Stimulated activated CD4-positive, alpha-beta T cell treated with anti-CD3 and anti-CD28 coated beads, Interleukin-1b, Interleukin-23, amount 100 ng/mL, for 4 hours (primary cell): ENCODE measurements around the gene ABHD4.
"Not testable (repeated sequence)": the region's sequence is repeated elsewhere in the genome, so short reads cannot be mapped to it uniquely, and the experiment has no call there.

Experiments
- DNase-seq, 2 donors: peaks; one replicate each; pipeline ENCODE4 v3.0.0-alpha.2; 2020; ENCODE audit warnings: low read depth in 2 of 2

Gene ABHD4

GRCh38 chr14:22561661-22562579 is 36.2 kb upstream of the ABHD4 start:
- peak in 1 of 2 donors; percentile 61 for DNase-seq

GRCh38 chr14:22563987-22564386 is 34.1 kb upstream of the ABHD4 start:
- DNase-seq: no peak

GRCh38 chr14:22564463-22564862 is 33.6 kb upstream of the ABHD4 start:
- no peak for DNase-seq

GRCh38 chr14:22565391-22565945 is 32.6 kb upstream of the ABHD4 start:
- DNase-seq: no peak

GRCh38 chr14:22566266-22566665 is 31.8 kb upstream of the ABHD4 start:
- not testable (repeated sequence) for DNase-seq

- no peak for DNase-seq
These were observed 31.3 kb upstream of the ABHD4 start for GRCh38 chr14:22566845-22567244.

GRCh38 chr14:22567437-22567836 is 30.7 kb upstream of the ABHD4 start:
- DNase-seq: no peak

GRCh38 chr14:22569106-22569736 is 28.9 kb upstream of the ABHD4 start:
- no peak for DNase-seq

GRCh38 chr14:22569737-22570131 is 28.4 kb upstream of the ABHD4 start:
- DNase-seq: no peak

GRCh38 chr14:22570132-22570949 is 27.8 kb upstream of the ABHD4 start:
- peak; percentile 39 to 84 for DNase-seq

GRCh38 chr14:22572562-22573058 is 25.5 kb upstream of the ABHD4 start:
- DNase-seq: no peak

- DNase-seq: no peak
These were observed 24.3 kb upstream of the ABHD4 start for GRCh38 chr14:22573804-22574203.

GRCh38 chr14:22577334-22577908 is 20.7 kb upstream of the ABHD4 start:
- DNase-seq: no peak

GRCh38 chr14:22579236-22579635 is 18.9 kb upstream of the ABHD4 start:
- DNase-seq: no peak

GRCh38 chr14:22579881-22580280 is 18.2 kb upstream of the ABHD4 start:
- DNase-seq: no peak

GRCh38 chr14:22580625-22581024 is 17.5 kb upstream of the ABHD4 start:
- DNase-seq: no peak

GRCh38 chr14:22583994-22584393 is 14.1 kb upstream of the ABHD4 start:
- no peak for DNase-seq

GRCh38 chr14:22587247-22587646 is 10.9 kb upstream of the ABHD4 start:
- no peak for DNase-seq

GRCh38 chr14:22587677-22588422 is 10.2 kb upstream of the ABHD4 start:
- not testable (repeated sequence) for DNase-seq

GRCh38 chr14:22588526-22589095 is 9.5 kb upstream of the ABHD4 start:
- DNase-seq: no peak
